KG1 (cell line): Measurements from ENCODE around the gene DBNDD2.

ENCODE experiments used
- DNase-seq: peaks from one replicate; lab custom pipeline; 2025; lab: John Stamatoyannopoulos, UW

The DBNDD2 gene

GRCh38 chr20:45407783-45408645 is at the start of gene DBNDD2:
Gene DBNDD2 (plus strand): TSS chr20:45408289. CDS start chr20:45408468, 179 bp downstream.
- no peak for DNase-seq

GRCh38 chr20:45359069-45359405 is 49.1 kb upstream of the DBNDD2 start:
- no peak for DNase-seq

GRCh38 chr20:45359406-45360148 is 48.5 kb upstream of the DBNDD2 start:
- DNase-seq: no peak

- no peak for DNase-seq
These were observed 46.3 kb upstream of the DBNDD2 start for GRCh38 chr20:45361793-45362192.

- DNase-seq: peak; percentile 96
These were observed 45.1 kb upstream of the DBNDD2 start, which contains the start of gene SYS1 for GRCh38 chr20:45362804-45363610. Gene SYS1 (plus strand): TSS chr20:45363156. CDS start chr20:45363532, 376 bp downstream.

- no peak for DNase-seq
These were observed 44.2 kb upstream of the DBNDD2 start for GRCh38 chr20:45363611-45364492.

GRCh38 chr20:45365444-45365970 is 42.6 kb upstream of the DBNDD2 start:
- DNase-seq: no peak

GRCh38 chr20:45366192-45366591 is 41.9 kb upstream of the DBNDD2 start:
- no peak for DNase-seq

- no peak for DNase-seq
These were observed 41.5 kb upstream of the DBNDD2 start for GRCh38 chr20:45366631-45367030.

GRCh38 chr20:45367126-45367525 is 41.0 kb upstream of the DBNDD2 start:
- DNase-seq: no peak

GRCh38 chr20:45368221-45368980 is 39.7 kb upstream of the DBNDD2 start:
- DNase-seq: no peak

GRCh38 chr20:45370571-45371160 is 37.4 kb upstream of the DBNDD2 start:
- no peak for DNase-seq

- DNase-seq: no peak
These were observed 35.8 kb upstream of the DBNDD2 start for GRCh38 chr20:45372241-45372640.

- no peak for DNase-seq
These were observed 35.3 kb upstream of the DBNDD2 start for GRCh38 chr20:45372646-45373352.

GRCh38 chr20:45373353-45374100 is 34.6 kb upstream of the DBNDD2 start:
- peak; percentile 36 for DNase-seq

GRCh38 chr20:45374101-45374467 is 34.0 kb upstream of the DBNDD2 start:
- no peak for DNase-seq

- DNase-seq: no peak
These were observed 33.1 kb upstream of the DBNDD2 start for GRCh38 chr20:45374966-45375365.

GRCh38 chr20:45377269-45377668 is 30.8 kb upstream of the DBNDD2 start:
- DNase-seq: no peak

GRCh38 chr20:45378191-45378590 is 29.9 kb upstream of the DBNDD2 start, which contains the start of gene TP53TG5:
Gene TP53TG5 (minus strand): TSS chr20:45378325. CDS start chr20:45378236, 89 bp downstream.
- DNase-seq: no peak
